Caki2 (cell line): ENCODE measurements around the gene RALGPS1. TPM values are rescaled to one million over a fixed set of nuclear protein-coding genes. Genes with fewer than 3 reads are reported as not detected.

Experiments
- DNase-seq: peaks from one replicate; pipeline ENCODE4 v3.0.0-alpha.2; 2015; ENCODE audit warnings: low read depth
- in situ Hi-C: cut with HindIII; loops from 2 replicates; pipeline ENCODE4 v1.10.0; 2016; ENCODE audit warnings: low sequenced_read_pairs, low pct_unique_long_range_greater_than_20kb, mixed read lengths
- total RNA-seq: library from RNA; depleted of rRNA; stranded (reverse); fragments of >200 nt; shearing (Covaris generic); gene quantifications from 2 replicates; pipeline ENCODE4 v1.2.3, GENCODE V29; 2014; ENCODE audit warnings: low replicate concordance; rRNA removed

Gene RALGPS1
- total RNA-seq, 1 experiment from 2014 or later: 0.95 TPM

DNA sequence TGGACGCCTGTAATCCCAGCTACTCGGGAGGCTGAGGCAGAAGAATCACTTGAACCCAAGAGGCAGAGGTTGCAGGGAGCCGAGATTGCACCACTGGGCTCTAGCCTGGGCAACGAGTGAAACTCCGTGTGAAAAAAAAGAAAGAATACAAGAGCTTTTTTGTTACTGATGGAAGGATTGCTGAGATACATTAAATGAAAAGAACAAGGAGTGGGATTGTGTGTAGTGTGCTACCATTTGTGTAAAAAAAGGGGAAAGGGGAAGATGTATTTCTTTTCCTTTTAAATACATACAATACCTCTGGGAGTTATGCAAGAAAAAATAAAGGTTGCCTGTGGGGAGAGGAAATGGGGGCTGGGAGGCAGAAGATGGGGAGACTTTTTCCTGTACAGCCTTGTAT lies 335.3 kb downstream of the RALGPS1 start:
- in situ Hi-C loops: no loop called here
- DNase-seq: no peak

DNA sequence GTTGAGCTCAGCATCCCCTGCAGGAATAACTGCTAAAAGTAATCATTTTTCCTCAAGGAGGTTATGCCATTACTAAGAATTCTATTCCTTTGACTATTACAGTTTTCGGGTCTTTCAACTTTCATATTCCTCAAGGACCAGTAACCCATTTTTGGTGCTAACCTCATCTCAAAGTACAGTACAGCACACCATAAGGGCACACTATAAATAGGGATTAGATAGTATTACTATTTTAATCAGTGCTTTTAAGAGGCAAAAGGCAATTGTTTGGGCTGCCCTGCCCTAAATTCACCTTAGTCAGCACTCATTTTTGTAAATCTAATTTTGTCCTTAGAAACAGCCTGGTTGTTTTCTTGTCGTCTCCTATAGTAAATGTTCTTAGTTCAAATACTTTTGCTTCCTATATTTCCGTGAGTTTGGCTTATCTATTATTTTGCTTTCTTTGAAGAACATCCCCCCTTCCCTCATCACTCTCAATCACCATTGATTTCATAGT lies 336.4 kb downstream of the RALGPS1 start:
- no peak for DNase-seq
- in situ Hi-C loops: no loop called here

DNA sequence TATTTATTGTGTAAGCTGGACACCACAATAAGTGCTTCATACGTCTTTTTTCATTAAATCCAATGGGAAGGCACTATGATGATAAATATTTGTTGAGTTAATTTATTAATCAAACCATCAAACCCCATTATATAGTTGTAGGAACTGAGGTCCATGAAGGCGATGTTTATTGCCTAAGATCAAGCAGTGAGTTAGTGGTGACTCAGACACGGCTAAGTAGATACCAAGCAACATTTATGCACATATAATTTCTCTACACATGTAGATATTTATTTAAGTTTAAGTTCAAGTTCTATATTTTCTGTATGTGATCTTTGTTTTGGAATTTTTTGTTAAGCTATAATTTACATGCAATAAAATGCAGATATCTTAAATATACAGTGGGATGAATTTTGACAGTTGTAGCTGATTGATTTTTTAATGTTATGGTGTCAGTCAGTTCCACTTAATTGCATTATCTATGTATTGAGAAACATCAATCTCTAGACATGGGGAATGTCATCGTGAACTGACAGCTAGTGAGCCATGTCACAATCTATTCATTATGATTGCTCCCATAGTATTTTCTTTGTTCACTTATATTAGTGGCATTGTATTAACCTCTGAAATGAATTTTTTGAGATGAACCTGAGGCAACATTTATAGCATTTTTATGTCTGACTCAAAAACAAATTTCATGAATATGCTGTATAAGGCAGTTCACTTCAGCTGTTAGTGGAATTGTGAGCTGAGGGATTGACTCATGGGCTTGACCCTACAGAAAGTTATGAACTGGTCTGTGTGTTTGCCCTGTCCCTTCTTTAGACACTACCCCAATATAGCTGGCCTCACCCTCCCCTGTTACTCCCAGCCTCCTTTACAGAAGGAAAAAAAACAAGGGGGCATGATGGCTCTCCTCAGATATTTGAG lies 338.1 kb downstream of the RALGPS1 start:
- DNase-seq: no peak
- in situ Hi-C loops: no loop called here

DNA sequence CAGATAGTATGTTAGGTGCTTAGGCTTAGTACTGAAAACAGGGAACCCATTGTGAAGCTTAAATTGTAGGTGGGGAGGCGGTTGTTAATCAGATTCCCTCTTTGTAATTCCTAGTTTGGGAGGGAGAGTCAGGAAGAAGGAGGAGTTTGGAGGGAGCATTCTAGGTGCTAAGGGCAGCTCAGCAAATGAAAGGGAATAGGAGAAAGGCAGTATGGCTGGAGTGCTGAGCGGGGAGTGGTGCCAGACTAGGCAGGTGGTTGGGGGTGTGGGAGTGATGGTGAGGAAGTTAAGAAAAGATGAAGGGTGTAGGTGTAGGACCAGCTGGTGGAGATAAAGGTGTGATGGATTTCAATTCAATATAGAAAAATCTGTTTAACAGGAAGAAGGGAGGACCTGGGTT lies 338.9 kb downstream of the RALGPS1 start:
- in situ Hi-C loops: no loop called here
- DNase-seq: no peak

DNA sequence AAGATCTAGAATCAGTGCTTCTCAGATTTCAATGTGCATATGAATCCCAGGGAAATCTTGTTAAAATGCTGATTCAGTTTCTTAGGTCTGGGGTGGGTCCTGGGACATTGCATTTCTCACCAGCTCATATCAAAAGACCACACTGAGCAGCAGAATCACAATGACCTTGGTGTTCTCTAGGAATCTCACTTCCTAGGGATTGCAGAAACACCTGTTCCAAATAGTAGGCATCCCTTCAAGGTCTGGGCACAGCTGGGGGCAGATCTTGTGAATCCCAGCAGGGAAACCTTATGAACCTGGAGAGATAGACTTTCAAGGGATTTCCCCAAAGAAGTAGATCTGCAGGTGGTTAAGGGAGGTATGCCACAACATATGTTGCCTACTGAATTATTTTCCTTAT lies 341.1 kb downstream of the RALGPS1 start:
- DNase-seq: no peak
- in situ Hi-C loops: no loop called here

DNA sequence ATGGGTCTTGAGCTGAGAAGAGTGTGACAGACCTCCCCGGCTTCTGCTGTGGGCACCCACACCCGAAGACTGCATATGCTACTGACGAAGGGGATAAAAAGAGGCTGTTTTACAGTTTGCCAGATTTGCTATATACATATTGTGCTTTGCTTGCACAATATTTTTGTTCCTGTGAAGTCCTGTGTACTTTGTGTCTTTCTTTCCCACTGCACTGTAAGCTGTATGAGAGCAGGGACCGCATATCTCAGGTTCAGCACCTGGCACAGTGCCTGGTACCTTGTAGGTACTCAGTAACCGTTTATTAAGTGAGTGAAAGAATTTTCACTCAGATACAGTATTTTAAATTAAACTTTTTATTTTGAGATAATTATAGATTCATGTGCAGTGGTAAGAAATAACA lies 341.7 kb downstream of the RALGPS1 start:
- no peak for DNase-seq
- in situ Hi-C loops: no loop called here

DNA sequence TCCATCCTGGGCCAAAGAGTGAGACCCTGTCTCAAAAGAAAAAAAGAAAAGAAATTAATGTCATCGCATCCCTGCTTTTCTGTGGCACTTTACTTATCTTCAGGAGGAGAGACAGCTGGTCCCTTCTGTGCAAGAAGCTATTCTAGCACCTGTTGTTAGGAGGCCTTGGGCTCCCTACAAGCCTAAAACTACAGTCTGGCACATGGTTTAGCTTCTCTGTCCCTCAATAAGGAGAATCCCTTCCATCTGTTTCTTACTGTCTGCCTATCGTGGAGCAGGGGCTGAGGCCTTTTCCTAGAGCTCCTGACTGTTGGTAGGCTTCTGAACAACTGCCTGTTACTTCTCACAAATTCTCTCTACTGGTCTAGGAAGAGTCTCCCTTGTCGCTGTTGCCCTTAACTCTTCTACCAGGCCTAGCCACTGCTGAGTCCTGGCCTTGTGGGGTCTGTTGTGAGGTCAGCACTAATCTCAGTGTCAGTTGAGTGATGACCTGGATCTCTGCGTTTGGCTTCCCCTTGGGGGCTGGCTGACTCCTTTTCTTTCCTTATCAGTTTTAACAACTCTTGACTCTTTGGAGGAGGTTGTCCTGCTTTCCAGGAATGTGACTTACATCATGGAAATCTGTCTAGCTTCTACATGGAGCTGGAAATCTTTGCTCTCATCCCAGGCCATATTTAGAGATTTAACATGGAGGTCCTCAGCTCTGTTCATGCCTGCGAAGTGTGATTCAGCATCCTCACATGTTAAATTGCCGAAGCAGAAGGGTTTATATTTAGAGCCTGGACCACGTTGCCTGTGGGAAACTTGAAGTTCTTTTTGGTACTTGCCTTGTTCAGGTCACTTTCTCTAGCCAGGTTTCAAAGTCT lies 344.3 kb downstream of the RALGPS1 start:
- no peak for DNase-seq
- in situ Hi-C loops: no loop called here

DNA sequence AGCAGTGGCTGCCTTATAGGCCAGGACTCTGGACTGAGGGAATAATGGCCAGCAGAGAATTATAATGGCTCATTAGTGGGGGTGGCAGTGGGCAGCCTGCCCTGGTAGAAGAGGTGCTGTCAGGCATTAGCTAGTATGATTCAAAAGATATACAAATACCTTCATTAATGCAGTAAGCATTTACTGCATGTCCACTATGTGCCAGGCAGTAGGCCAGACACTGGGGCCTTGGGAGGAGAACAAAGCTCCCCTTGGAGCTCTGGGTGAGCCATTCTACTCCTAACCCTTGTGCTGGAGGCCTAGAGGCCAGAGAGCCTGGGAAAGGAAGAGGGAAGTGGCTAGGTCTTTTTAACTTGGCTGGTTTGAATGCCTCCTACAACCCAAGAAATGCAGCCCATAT lies 348.0 kb downstream of the RALGPS1 start:
- in situ Hi-C loops: no loop called here
- no peak for DNase-seq

DNA sequence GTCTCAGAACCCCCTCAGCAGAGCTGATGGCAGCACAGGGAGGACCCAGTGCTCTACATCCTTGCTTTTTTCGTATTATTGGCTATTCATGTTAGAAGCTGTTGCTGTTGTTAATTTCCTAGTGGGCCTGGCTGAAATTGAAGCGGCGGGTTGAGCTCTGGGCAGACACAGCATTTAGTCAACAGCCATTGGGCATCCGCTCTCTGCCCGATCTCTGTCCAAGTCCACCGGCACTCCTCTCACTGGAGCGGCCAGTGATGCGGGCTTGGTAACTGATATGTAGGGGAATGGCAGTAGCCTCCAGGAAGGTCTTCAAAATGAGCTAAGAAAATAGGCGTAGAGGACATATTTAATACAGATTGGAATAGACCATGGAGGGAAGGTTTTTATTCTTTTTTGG lies 348.7 kb downstream of the RALGPS1 start:
- in situ Hi-C loops: no loop called here
- no peak for DNase-seq

DNA sequence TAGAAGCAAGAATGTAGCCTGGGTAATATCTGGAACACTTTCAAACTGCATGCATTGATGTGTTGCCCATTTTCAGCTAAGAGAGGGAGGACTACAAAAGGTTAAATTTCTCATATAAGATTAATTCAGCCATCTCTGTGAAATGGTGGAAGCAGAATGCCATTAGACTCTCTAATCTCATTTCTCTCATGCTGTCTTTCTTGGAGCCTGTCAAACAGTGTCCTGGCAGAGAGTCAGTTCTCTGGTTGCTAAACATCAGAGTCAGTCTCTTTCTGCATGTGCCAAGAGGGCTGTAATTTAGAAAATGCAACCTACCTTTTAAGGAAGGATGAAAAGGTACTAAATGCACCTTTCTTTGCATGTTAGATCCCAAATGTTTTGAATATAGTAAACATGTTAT lies 349.1 kb downstream of the RALGPS1 start:
- in situ Hi-C loops: no loop called here
- no peak for DNase-seq

DNA sequence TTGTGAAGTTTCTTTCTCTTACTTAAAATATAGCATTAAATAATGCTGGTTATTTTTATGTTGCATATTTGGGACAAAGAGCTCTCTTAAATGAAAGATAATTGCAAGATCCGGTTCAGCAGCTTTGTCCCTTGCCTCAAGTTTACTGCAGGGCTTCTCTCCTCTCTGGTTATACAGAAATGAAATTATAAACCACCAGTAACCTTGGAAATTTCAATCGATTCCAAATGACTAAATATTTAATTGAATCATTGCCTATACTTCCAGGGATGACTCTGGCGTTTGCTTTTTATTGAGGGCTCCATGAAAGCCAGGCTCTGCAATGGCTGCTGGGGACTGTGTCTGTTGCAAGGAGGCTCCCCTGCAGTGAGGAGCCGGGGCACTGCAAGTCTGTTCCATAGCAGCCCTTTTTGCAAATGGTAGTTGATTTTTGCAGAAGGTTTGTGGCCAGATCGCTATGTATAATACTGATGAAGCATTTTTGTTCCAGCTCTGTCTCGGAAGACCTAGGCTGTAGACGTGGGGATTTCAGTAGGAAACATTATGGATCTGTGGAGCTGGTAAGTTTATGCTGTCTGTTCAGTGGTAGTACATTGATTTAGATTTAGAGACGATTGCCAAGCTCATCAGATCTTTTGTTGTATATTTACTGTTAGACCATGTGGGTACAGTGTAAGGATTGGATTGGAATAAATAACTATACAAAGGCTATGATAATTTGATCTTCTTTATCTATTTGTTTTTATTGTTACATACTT lies 350.1 kb downstream of the RALGPS1 start, which contains the start of gene GARNL3:
TSS of gene GARNL3 (plus strand) at position 313 of the 758 bp plus-strand sequence. CDS start at position 417, 104 bp downstream.
- no peak for DNase-seq
- in situ Hi-C loops: no loop called here

DNA sequence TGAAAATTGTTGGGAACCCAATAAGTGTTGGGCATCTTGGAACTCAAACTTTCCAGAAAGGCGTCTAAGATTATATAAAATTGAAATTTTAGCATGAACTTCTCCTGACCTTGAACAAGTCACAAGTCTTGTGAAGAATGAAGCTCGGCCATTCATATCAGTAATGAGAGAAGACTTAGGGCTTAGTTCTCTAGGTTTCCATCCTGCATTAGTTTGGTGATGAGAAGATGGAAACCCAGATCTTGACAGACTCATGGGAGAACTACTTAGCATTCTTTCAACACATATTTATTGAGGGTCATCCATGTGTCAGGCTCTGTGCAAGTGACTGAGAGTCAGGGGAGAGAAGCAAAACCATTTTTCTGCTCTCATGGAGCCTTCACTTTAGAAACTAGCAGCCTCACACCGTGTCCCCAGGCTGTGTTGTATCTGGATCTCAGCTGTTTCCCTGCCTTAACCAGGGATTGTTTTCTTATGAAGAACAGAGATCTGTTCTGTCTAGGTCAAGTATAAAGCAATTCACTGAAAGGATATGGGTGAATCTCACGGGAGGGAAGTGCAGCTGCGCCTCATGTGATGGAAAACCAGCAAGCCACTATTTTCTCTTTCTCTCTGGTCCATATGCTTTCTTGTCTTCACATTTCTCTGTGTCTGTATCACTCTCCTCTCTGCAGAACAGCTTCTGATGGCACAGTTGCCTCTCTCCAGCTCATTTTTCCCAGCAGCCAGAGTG lies 353.4 kb downstream of the RALGPS1 start:
- DNase-seq: no peak
- in situ Hi-C loops: no loop called here

DNA sequence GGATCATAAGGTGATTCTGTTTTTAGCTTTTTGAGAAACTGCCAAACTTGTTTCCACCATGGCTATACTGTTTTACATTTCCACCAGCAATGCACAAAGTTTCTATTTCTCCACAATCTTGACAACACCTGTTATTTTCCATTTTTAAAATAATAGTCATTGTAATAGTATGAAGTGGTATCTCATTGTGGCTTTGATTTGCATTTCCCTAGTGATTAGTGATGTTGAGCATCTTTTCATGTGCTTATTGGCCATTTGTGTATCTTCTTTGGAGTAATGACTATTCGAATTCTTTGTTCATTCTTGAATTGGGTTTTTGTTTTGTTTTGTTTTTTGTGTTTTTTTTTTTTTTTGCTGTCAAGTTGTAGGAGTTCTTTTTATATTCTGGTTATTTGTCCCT lies 354.9 kb downstream of the RALGPS1 start:
- in situ Hi-C loops: no loop called here
- DNase-seq: no peak

Other genes starting within 250 kb of the RALGPS1 start
- 0.49 and 0.98 TPM in 2 replicates for gene ZBTB43, start 109.7 kb upstream of the RALGPS1 start, total RNA-seq
- 3.4 and 4.1 TPM in 2 replicates for gene ZBTB34, start 54.1 kb upstream of the RALGPS1 start, total RNA-seq
- 1.0 and 1.1 TPM in 2 replicates for gene ANGPTL2, start 207.9 kb downstream of the RALGPS1 start, total RNA-seq